ENCODE measurements around the gene RHBG. TPM values are rescaled to one million over a fixed set of nuclear protein-coding genes. Genes with fewer than 3 reads are reported as not detected.

The RHBG gene
- total and polyA plus RNA-seq, 3 experiments from 2014 or later, result not detected

DNA sequence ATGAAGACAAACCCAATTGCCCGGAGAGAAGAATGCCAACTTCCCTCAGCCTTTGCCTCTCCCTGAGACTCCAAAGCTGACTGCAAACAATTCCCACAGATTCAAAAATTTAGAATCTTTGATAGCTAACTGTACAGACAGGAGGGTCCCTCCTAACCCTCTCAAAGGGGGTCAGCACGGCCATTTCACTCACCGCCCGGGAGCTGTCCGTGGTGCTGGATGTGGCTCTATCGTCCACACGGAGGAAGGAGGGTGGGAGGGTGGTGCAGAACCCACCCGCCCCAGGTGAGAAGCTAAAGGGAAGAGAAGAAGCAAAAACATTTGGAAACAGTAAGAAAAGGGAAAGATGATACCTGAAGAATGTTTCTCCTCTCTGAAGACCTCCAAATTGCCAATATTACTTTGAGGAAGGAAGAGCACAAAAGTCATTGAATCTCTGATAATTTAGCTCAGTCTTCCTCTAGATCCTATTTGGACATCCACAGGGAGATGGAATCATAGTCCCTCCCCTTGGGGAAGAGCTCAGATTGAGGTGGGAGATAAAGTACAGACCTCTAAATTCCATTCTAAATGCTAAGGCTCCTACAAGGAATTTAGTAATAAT, 45.6 kb downstream of the RHBG start:
- peak overlapping the region in 1 of 7 donors; percentile 15 for H3K4me3 Mint-ChIP-seq
- no peaks in the 10 kb centered on the region for H3K27me3 ChIP-seq (ENCODE audit: insufficient read depth, low read length, poor library complexity, severe bottlenecking)
- ChIA-PET POLR2A (no interaction called here), CTCF (interaction anchor here (0.9 to 2.0 kb wide), 3 partner anchors 29 to 66 kb away, joined by 3 to 10 read pairs (median 6); no protein-coding TSS in a partner anchor)
- no peak for DNase-seq
- H3K36me3 Mint-ChIP-seq, result peaks cover 0 to 13% (median 3%) of the 10 kb centered on the region in 3 donors
- no peak overlapping the region for H3K4me3 ChIP-seq (ENCODE audit: low read length)
- peaks cover 10 to 59% of the 10 kb centered on the region in 2 donors for H3K27me3 Mint-ChIP-seq
- no peak overlapping the region for H3K27ac Mint-ChIP-seq
- peaks cover under 1% of the 10 kb centered on the region for H3K4me1 ChIP-seq (ENCODE audit: insufficient read depth, low read length)
- no peak overlapping the region for H3K27ac ChIP-seq (ENCODE audit: low read depth, low read length)
- H3K9me3 Mint-ChIP-seq, result no peaks in the 10 kb centered on the region
- no peaks in the 10 kb centered on the region for H3K9me3 ChIP-seq (ENCODE audit: low read length)
- H3K4me1 Mint-ChIP-seq, result peaks cover 6 to 10% (median 10%) of the 10 kb centered on the region in 3 donors
- H3K36me3 ChIP-seq (ENCODE audit: insufficient read depth, low read length), result no peaks in the 10 kb centered on the region

GRCh38 chr1:156416993-156417392, 48.0 kb downstream of the RHBG start:
- Mint-ChIP-seq H3K27ac (no peak overlapping the region), H3K9me3 (no peaks in the 10 kb centered on the region), H3K4me3 (peak overlapping the region in 2 of 7 donors; percentile 5 to 38), H3K36me3 (peaks cover 3 to 10% (median 4%) of the 10 kb centered on the region in 3 donors), H3K27me3 (peaks cover 18 to 59% of the 10 kb centered on the region in 2 donors), H3K4me1 (peaks cover 22 to 33% (median 25%) of the 10 kb centered on the region in 3 donors)
- Histone ChIP-seq H3K4me1 (ENCODE audit: insufficient read depth, low read length) (peaks cover 23% of the 10 kb centered on the region), H3K27ac (ENCODE audit: low read depth, low read length) (no peak overlapping the region), H3K4me3 (ENCODE audit: low read length) (no peak overlapping the region), H3K36me3 (ENCODE audit: insufficient read depth, low read length) (no peaks in the 10 kb centered on the region), H3K27me3 (ENCODE audit: insufficient read depth, low read length, poor library complexity, severe bottlenecking) (peaks cover 18% of the 10 kb centered on the region), H3K9me3 (ENCODE audit: low read length) (no peaks in the 10 kb centered on the region)
- CTCF ChIA-PET, result interaction anchor here (1.1 to 4.6 kb wide), 3 partner anchors 29 to 191 kb away, joined by 3 to 35 read pairs (median 31); no protein-coding TSS in a partner anchor
- DNase-seq, result no peak
- POLR2A ChIA-PET, result no interaction called here

DNA sequence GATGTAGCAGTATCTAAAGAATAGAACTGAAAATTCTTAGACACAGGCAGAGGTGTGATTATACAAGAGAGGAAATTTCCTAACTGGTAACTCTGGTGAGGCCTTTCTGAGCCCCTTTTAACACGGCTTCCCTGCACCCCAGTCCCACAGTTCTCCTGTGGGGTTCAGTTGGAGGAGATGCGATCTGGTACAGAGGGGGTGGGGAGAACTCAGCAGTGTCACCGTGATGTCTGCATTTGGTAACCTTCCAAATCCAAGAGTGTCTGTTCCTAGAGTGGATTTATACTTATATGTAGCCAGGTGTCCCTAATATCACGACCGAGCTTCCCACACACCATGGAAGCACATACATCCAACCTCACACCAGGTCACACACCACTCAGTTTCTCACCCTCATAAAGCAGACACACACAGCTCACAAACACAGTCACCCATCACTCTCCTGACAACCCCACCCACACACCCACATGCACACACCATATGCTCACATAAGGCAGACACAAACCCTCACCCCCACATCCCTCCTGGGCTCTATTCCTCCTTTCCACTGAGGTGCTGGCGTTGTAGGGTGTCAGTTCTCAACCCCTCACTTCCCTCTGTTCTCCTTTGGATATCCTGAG, 48.5 kb downstream of the RHBG start:
- no peak overlapping the region for H3K4me3 ChIP-seq (ENCODE audit: low read length)
- peak overlapping the region in 3 of 7 donors; percentile 5 to 52 (median 44) for H3K4me3 Mint-ChIP-seq
- H3K27ac ChIP-seq (ENCODE audit: low read depth, low read length), result no peak overlapping the region
- H3K27me3 ChIP-seq (ENCODE audit: insufficient read depth, low read length, poor library complexity, severe bottlenecking), result peaks cover 23% of the 10 kb centered on the region
- peaks cover 3 to 5% (median 4%) of the 10 kb centered on the region in 3 donors for H3K36me3 Mint-ChIP-seq
- no peak for DNase-seq
- POLR2A ChIA-PET, result no interaction called here
- no peaks in the 10 kb centered on the region for H3K9me3 ChIP-seq (ENCODE audit: low read length)
- peaks cover 14 to 64% of the 10 kb centered on the region in 2 donors for H3K27me3 Mint-ChIP-seq
- no peaks in the 10 kb centered on the region for H3K36me3 ChIP-seq (ENCODE audit: insufficient read depth, low read length)
- H3K27ac Mint-ChIP-seq, result no peak overlapping the region
- H3K4me1 Mint-ChIP-seq, result peaks cover 23 to 35% (median 26%) of the 10 kb centered on the region in 3 donors
- CTCF ChIA-PET, result interaction anchor here (1.1 to 4.6 kb wide), 3 partner anchors 28 to 191 kb away, joined by 3 to 35 read pairs (median 31); no protein-coding TSS in a partner anchor
- no peaks in the 10 kb centered on the region for H3K9me3 Mint-ChIP-seq
- peaks cover 25% of the 10 kb centered on the region for H3K4me1 ChIP-seq (ENCODE audit: insufficient read depth, low read length)

DNA sequence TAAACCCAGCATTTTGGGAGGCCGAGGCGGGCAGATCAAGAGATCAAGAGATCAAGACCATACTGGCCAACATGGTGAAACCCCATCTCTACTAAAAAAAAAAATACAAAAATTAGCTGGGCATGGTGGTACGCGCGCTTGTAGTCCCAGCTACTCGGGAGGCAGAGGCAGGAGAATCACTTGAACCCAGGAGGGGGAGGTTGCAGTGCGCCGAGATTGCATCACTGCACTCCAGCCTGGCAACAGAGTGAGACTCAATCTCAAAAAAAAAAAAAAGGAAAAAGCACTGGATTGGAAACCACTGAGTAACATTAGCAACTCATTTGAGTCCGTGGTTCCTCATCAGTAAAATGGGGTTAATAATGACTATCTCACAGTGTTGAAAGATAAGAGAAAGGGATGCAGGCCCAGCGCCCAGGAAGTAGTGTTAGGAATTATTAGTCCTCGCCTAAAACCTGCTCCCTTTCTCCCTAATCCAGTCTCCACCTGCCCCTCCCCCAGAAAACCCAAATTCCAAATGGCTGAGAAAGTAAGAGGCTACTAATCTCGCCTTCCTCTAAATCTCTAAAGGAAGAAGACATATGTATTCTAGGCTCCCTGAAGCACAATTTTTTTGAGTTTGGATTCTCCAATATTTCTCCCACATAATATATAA, 49.5 kb downstream of the RHBG start:
- Mint-ChIP-seq H3K4me1 (peaks cover 23 to 35% (median 26%) of the 10 kb centered on the region in 3 donors), H3K9me3 (no peaks in the 10 kb centered on the region), H3K36me3 (peaks cover 3 to 4% (median 4%) of the 10 kb centered on the region in 3 donors), H3K27ac (peak overlapping the region in 4 of 8 donors; percentile 1 to 85 (median 42)), H3K27me3 (peaks cover 14 to 69% of the 10 kb centered on the region in 2 donors), H3K4me3 (peak overlapping the region in 4 of 7 donors; percentile 91 to 96 (median 94))
- H3K36me3 ChIP-seq (ENCODE audit: insufficient read depth, low read length), result no peaks in the 10 kb centered on the region
- POLR2A ChIA-PET, result interaction anchor here (0.9 kb wide), 1 partner anchor 39 kb away, joined by 3 read pairs; no protein-coding TSS in a partner anchor
- H3K4me3 ChIP-seq (ENCODE audit: low read length), result no peak overlapping the region
- no peaks in the 10 kb centered on the region for H3K9me3 ChIP-seq (ENCODE audit: low read length)
- CTCF ChIA-PET, result interaction anchor here (1.2 to 4.6 kb wide), 6 partner anchors 11 to 206 kb away, joined by 4 to 35 read pairs (median 8); no protein-coding TSS in a partner anchor
- DNase-seq, result no peak
- H3K27me3 ChIP-seq (ENCODE audit: insufficient read depth, low read length, poor library complexity, severe bottlenecking), result peaks cover 32% of the 10 kb centered on the region
- peaks cover 25% of the 10 kb centered on the region for H3K4me1 ChIP-seq (ENCODE audit: insufficient read depth, low read length)
- H3K27ac ChIP-seq (ENCODE audit: low read depth, low read length), result no peak overlapping the region

DNA sequence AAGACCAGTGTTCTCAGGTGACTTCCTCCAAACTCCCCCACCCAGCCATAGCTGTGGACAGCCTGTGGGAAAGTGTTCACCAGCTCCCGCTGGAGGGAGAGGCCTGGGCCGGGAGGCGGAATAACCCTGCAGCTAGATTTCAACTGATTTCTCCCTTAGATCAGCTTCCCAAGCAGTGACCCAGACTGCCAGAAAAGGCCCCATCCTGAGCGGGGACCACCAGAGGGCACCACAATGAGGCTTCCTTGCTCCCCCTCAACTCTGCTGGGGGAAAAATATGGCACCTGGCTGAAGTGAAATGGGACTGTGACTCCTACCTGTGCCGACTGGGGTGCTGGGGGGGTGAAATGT, 50.8 kb downstream of the RHBG start:
- Histone ChIP-seq H3K27me3 (ENCODE audit: insufficient read depth, low read length, poor library complexity, severe bottlenecking) (peaks cover 37% of the 10 kb centered on the region), H3K4me1 (ENCODE audit: insufficient read depth, low read length) (peaks cover 25% of the 10 kb centered on the region), H3K27ac (ENCODE audit: low read depth, low read length) (peak overlapping the region; percentile 68), H3K36me3 (ENCODE audit: insufficient read depth, low read length) (no peaks in the 10 kb centered on the region), H3K4me3 (ENCODE audit: low read length) (peak overlapping the region; percentile 62), H3K9me3 (ENCODE audit: low read length) (no peaks in the 10 kb centered on the region)
- DNase-seq, result peak in 3 of 5 donors; percentile 35 to 68 (median 58)
- Mint-ChIP-seq H3K27ac (peak overlapping the region in 7 of 8 donors; percentile 51 to 98 (median 92)), H3K27me3 (peaks cover 14 to 71% of the 10 kb centered on the region in 2 donors), H3K4me3 (peak overlapping the region; percentile 91 to 97 (median 93)), H3K4me1 (peaks cover 23 to 35% (median 26%) of the 10 kb centered on the region in 3 donors), H3K9me3 (no peaks in the 10 kb centered on the region), H3K36me3 (peaks cover 0 to 4% (median 3%) of the 10 kb centered on the region in 3 donors)
- CTCF ChIA-PET, result interaction anchor here (0.9 to 4.6 kb wide), 10 partner anchors 12 to 205 kb away, joined by 3 to 35 read pairs (median 6); no protein-coding TSS in a partner anchor
- POLR2A ChIA-PET, result no interaction called here

- Histone ChIP-seq H3K4me3 (ENCODE audit: low read length) (peak overlapping the region; percentile 62), H3K36me3 (ENCODE audit: insufficient read depth, low read length) (no peaks in the 10 kb centered on the region), H3K4me1 (ENCODE audit: insufficient read depth, low read length) (peaks cover 25% of the 10 kb centered on the region), H3K9me3 (ENCODE audit: low read length) (no peaks in the 10 kb centered on the region), H3K27me3 (ENCODE audit: insufficient read depth, low read length, poor library complexity, severe bottlenecking) (peaks cover 42% of the 10 kb centered on the region), H3K27ac (ENCODE audit: low read depth, low read length) (peak overlapping the region; percentile 68)
- peak overlapping the region; percentile 91 to 97 (median 93) for H3K4me3 Mint-ChIP-seq
- CTCF ChIA-PET, result interaction anchor here (0.6 to 4.6 kb wide), 10 partner anchors 11 to 194 kb away, joined by 3 to 35 read pairs (median 6); no protein-coding TSS in a partner anchor
- H3K4me1 Mint-ChIP-seq, result peaks cover 23 to 35% (median 26%) of the 10 kb centered on the region in 3 donors
- peak; percentile 38 to 65 (median 52) for DNase-seq
- H3K27me3 Mint-ChIP-seq, result peaks cover 14 to 71% of the 10 kb centered on the region in 2 donors
- no peaks in the 10 kb centered on the region for H3K9me3 Mint-ChIP-seq
- POLR2A ChIA-PET, result interaction anchor here (0.7 kb wide), 1 partner anchor 35 kb away, joined by 3 read pairs; no protein-coding TSS in a partner anchor
- peak overlapping the region; percentile 51 to 98 (median 90) for H3K27ac Mint-ChIP-seq
- H3K36me3 Mint-ChIP-seq, result peaks cover 0 to 4% (median 3%) of the 10 kb centered on the region in 3 donors
These were observed 51.4 kb downstream of the RHBG start for GRCh38 chr1:156420205-156421061.

Data from CD8-positive, alpha-beta memory T cell (primary cell).